PFSK-1 (cell line): ENCODE data around the gene ACTG1.

Experiments
- POLR2AphosphoS5 ChIP-seq: IDR thresholded peaks from 2 replicates; pipeline ENCODE4 v1.6.1; 2012; ENCODE audit warnings: low read depth, mild to moderate bottlenecking, control low read depth, low read length, moderate library complexity
- SIN3A ChIP-seq: IDR thresholded peaks from 2 replicates; pipeline ENCODE4 v1.6.1; 2012; ENCODE audit warnings: mild to moderate bottlenecking, low read length, moderate library complexity, borderline replicate concordance; ENCODE audit not compliant: insufficient read depth

DNA sequence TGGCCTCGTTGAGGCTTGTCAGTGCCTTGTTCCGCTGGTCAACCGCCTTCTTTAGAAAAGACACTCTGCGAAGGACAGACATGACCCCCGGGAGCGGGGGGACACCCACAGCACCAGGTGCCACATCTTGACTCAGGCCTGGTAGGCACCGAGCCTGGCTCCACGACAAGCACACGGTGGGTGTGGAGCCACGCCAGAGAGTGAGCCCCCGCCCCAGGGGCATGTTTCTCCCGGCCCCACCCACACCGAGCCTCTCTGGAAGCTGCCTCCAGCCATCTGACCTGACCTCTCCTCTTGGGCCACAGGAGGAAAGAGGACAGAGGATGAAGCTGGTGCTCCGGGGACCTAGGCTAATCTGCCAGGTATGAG, 35.0 kb upstream of the ACTG1 start:
- TF ChIP-seq POLR2AphosphoS5 (no peak), SIN3A (no peak)
